ENCODE results near the gene NOL9. TPM values are rescaled to one million over a fixed set of nuclear protein-coding genes. Genes with fewer than 3 reads are reported as not detected.

NOL9 gene
- total RNA-seq, 1 donor from 2014 or later: 26.8 TPM

- Histone ChIP-seq H3K27ac (ENCODE audit: low read depth, low read length) (no peak overlapping the region), H3K9ac (ENCODE audit: low read length) (no peak overlapping the region)
Observed at GRCh38 chr1:6521536-6521935, 32.8 kb downstream of the NOL9 start.

DNA sequence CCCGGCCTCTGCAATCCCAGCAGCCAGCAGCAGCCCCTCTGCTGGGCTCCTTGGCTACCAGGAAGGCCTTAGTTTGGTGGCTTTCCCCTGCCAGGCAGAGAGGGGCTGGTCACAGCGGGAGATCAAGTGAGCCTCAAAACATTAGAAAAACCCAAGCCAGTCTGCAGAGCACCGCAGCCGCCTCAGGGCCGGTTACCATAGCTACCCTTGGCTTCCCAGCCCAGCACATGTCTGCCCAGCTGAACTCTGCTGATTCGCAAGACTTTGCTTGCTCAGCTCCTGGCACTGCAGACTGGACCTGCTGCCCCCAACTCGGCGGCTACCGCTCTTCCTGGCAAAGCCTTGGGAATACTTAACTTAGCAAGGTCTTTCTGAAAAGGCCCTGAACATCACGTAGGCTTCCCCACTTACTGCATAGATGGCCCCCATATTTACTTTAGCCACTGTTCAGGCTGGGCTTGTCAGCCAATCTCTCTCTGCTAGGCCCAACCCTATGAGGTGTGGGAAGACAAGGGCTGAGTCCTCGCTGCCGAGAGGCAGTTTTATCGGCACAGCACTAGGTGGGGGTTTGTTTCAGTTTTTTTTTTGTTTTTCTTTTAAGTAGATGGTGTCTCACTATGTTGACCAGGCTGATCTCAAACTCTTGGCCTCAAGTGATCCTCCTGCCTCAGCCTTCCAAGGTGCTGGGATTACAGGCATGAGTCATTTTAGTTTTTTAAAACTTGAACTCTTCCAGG, 34.2 kb downstream of the NOL9 start:
- peak overlapping the region; percentile 73 for H3K4me2 ChIP-seq (ENCODE audit: low read length)
- H3K79me2 ChIP-seq (ENCODE audit: insufficient read depth, low read length): no peaks in the 10 kb centered on the region
- H3K4me1 ChIP-seq (ENCODE audit: insufficient read depth, low read length): peaks cover 32% of the 10 kb centered on the region
- TF ChIP-seq EZH2 (IDR thresholded peaks at IDR 0.05; ENCODE audit: insufficient read depth, low read length): no peak
- TF ChIP-seq CTCF (IDR thresholded peaks at IDR 0.05; ENCODE audit: insufficient read depth, low read depth, low read length): no peak
- Mint-ChIP-seq H3K27ac (ENCODE audit: unreplicated experiment) (peak overlapping the region; percentile 75), H3K27me3 (ENCODE audit: low read depth, unreplicated experiment) (no peaks in the 10 kb centered on the region), H3K36me3 (ENCODE audit: low read depth, unreplicated experiment) (peaks cover 1% of the 10 kb centered on the region), H3K4me3 (ENCODE audit: unreplicated experiment) (no peak overlapping the region), H3K9me3 (ENCODE audit: unreplicated experiment) (no peaks in the 10 kb centered on the region), H3K4me1 (ENCODE audit: low read depth, unreplicated experiment) (peaks cover 31% of the 10 kb centered on the region)
- H3K27ac ChIP-seq (ENCODE audit: low read depth, low read length): peak overlapping the region; percentile 43
- no peaks in the 10 kb centered on the region for H3K36me3 ChIP-seq (ENCODE audit: insufficient read depth, low read length)
- FAIRE-seq: no peak
- no peak overlapping the region for H2AFZ ChIP-seq (ENCODE audit: low read depth, low read length)
- no peak overlapping the region for H3K4me3 ChIP-seq (ENCODE audit: insufficient read depth, low read depth, low read length)
- DNase-seq (ENCODE audit: low read depth): peak; percentile 77
- H3K9me3 ChIP-seq (ENCODE audit: insufficient read depth, low read depth, low read length): no peaks in the 10 kb centered on the region
- no peaks in the 10 kb centered on the region for H3K27me3 ChIP-seq (ENCODE audit: insufficient read depth, low read length)
- no peaks in the 10 kb centered on the region for H4K20me1 ChIP-seq (ENCODE audit: insufficient read depth, low read length)
- no peak overlapping the region for H3K9ac ChIP-seq (ENCODE audit: low read length)

More at GRCh38 chr1:6521536-6521935, 32.8 kb downstream of the NOL9 start:
- Mint-ChIP-seq H3K27me3 (ENCODE audit: low read depth, unreplicated experiment) (no peaks in the 10 kb centered on the region), H3K4me3 (ENCODE audit: unreplicated experiment) (peak overlapping the region; percentile 21), H3K36me3 (ENCODE audit: low read depth, unreplicated experiment) (peaks cover 7% of the 10 kb centered on the region), H3K4me1 (ENCODE audit: low read depth, unreplicated experiment) (peaks cover 27% of the 10 kb centered on the region), H3K27ac (ENCODE audit: unreplicated experiment) (peak overlapping the region; percentile 6), H3K9me3 (ENCODE audit: unreplicated experiment) (no peaks in the 10 kb centered on the region)
- Histone ChIP-seq H3K27me3 (ENCODE audit: insufficient read depth, low read length) (no peaks in the 10 kb centered on the region), H3K4me1 (ENCODE audit: insufficient read depth, low read length) (peaks cover 25% of the 10 kb centered on the region), H4K20me1 (ENCODE audit: insufficient read depth, low read length) (no peaks in the 10 kb centered on the region), H3K9me3 (ENCODE audit: insufficient read depth, low read depth, low read length) (no peaks in the 10 kb centered on the region), H3K4me3 (ENCODE audit: insufficient read depth, low read depth, low read length) (no peak overlapping the region), H2AFZ (ENCODE audit: low read depth, low read length) (no peak overlapping the region), H3K36me3 (ENCODE audit: insufficient read depth, low read length) (peaks cover 14% of the 10 kb centered on the region), H3K4me2 (ENCODE audit: low read length) (no peak overlapping the region), H3K79me2 (ENCODE audit: insufficient read depth, low read length) (no peaks in the 10 kb centered on the region)
- DNase-seq (ENCODE audit: low read depth) (peak; percentile 41), FAIRE-seq (no peak)
- no peak for TF ChIP-seq CTCF (IDR thresholded peaks at IDR 0.05; ENCODE audit: insufficient read depth, low read depth, low read length)
- TF ChIP-seq EZH2 (IDR thresholded peaks at IDR 0.05; ENCODE audit: insufficient read depth, low read length): no peak

DNA sequence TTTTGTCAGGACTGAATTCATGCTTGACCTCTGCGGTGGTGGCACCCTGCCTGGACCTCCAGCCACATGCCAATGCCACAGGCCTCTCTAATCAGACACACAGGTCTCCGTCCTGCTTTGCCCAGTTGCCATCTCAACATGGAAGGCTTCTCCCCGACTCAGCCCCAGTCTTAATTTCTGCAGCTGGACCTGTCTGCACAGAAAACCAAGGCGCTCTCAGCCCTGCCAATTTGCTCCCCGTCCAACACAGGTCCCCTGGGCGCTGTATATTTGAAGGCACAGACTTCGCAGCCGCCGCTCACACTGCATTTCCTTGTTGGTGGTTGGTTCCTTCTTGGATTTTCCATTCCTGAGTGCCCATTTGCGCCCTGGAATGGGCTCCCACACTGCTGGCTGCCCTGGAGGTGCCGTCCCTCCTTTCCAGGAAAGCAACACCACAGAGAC, 34.8 kb downstream of the NOL9 start:
- Histone ChIP-seq H3K4me1 (ENCODE audit: insufficient read depth, low read length) (peaks cover 32% of the 10 kb centered on the region), H3K9ac (ENCODE audit: low read length) (no peak overlapping the region), H3K79me2 (ENCODE audit: insufficient read depth, low read length) (no peaks in the 10 kb centered on the region), H2AFZ (ENCODE audit: low read depth, low read length) (no peak overlapping the region), H3K9me3 (ENCODE audit: insufficient read depth, low read depth, low read length) (no peaks in the 10 kb centered on the region), H3K4me3 (ENCODE audit: insufficient read depth, low read depth, low read length) (no peak overlapping the region), H4K20me1 (ENCODE audit: insufficient read depth, low read length) (no peaks in the 10 kb centered on the region), H3K27ac (ENCODE audit: low read depth, low read length) (no peak overlapping the region), H3K4me2 (ENCODE audit: low read length) (peak overlapping the region; percentile 73), H3K27me3 (ENCODE audit: insufficient read depth, low read length) (no peaks in the 10 kb centered on the region), H3K36me3 (ENCODE audit: insufficient read depth, low read length) (no peaks in the 10 kb centered on the region)
- Mint-ChIP-seq H3K4me3 (ENCODE audit: unreplicated experiment) (no peak overlapping the region), H3K9me3 (ENCODE audit: unreplicated experiment) (no peaks in the 10 kb centered on the region), H3K27ac (ENCODE audit: unreplicated experiment) (peak overlapping the region; percentile 58), H3K4me1 (ENCODE audit: low read depth, unreplicated experiment) (peaks cover 31% of the 10 kb centered on the region), H3K27me3 (ENCODE audit: low read depth, unreplicated experiment) (no peaks in the 10 kb centered on the region), H3K36me3 (ENCODE audit: low read depth, unreplicated experiment) (no peaks in the 10 kb centered on the region)
- DNase-seq (ENCODE audit: low read depth) (peak; percentile 31), FAIRE-seq (no peak)
- TF ChIP-seq CTCF (IDR thresholded peaks at IDR 0.05; ENCODE audit: insufficient read depth, low read depth, low read length) (no peak), EZH2 (IDR thresholded peaks at IDR 0.05; ENCODE audit: insufficient read depth, low read length) (no peak)

Data from astrocyte (in vitro differentiated cells and primary cell).